SK-N-SH treated with all-trans-retinoic acid at 6 μM for 48 hours (cell line): Measurements from ENCODE around the gene HS1BP3.

ENCODE experiments used
- ARNTL ChIP-seq: fragments of 450-650 bp; formaldehyde crosslinking; IDR thresholded peaks from 2 replicates; pipeline ENCODE4 v1.5.0; 2020; ENCODE audit warnings: low read depth, mild to moderate bottlenecking, moderate library complexity, borderline replicate concordance
- GLIS3 ChIP-seq: fragments of 250-450 bp; sonication (Bioruptor Pico); IDR thresholded peaks from 2 replicates; pipeline ENCODE4 v1.5.0; 2020; ENCODE audit warnings: mild to moderate bottlenecking, moderate library complexity
- OSR1 ChIP-seq: fragments of 250-450 bp; sonication (Bioruptor Pico); IDR thresholded peaks from 2 replicates; pipeline ENCODE4 v1.8.0; 2022; ENCODE audit warnings: moderate library complexity, mild to moderate bottlenecking, inconsistent platforms
- SNAI2 ChIP-seq: fragments of 250-450 bp; sonication (Bioruptor Pico); IDR thresholded peaks from 2 replicates; pipeline ENCODE4 v1.5.0; 2020; ENCODE audit warnings: mild to moderate bottlenecking, moderate library complexity
- ZC3H10 ChIP-seq: fragments of 250-450 bp; sonication (Bioruptor Pico); IDR thresholded peaks from 2 replicates; pipeline ENCODE4 v1.5.1; 2021; ENCODE audit warnings: mild to moderate bottlenecking, moderate library complexity
- ZNF8 ChIP-seq: fragments of 450-650 bp; formaldehyde crosslinking; IDR thresholded peaks from 2 replicates; pipeline ENCODE4 v1.5.0; 2020; ENCODE audit warnings: mild to moderate bottlenecking, moderate library complexity
- TF ChIP-seq, protein P1 (sequence below): fragments of 250-450 bp; sonication (Bioruptor Pico); IDR thresholded peaks from 2 replicates; pipeline ENCODE4 v1.8.0; 2020; ENCODE audit warnings: mild to moderate bottlenecking, moderate library complexity, borderline replicate concordance
- TF ChIP-seq, protein P2 (sequence below): fragments of 250-450 bp; sonication (Bioruptor Pico); IDR thresholded peaks from 2 replicates; pipeline ENCODE4 v1.5.0; 2020; ENCODE audit warnings: mild to moderate bottlenecking, moderate library complexity

DNA sequence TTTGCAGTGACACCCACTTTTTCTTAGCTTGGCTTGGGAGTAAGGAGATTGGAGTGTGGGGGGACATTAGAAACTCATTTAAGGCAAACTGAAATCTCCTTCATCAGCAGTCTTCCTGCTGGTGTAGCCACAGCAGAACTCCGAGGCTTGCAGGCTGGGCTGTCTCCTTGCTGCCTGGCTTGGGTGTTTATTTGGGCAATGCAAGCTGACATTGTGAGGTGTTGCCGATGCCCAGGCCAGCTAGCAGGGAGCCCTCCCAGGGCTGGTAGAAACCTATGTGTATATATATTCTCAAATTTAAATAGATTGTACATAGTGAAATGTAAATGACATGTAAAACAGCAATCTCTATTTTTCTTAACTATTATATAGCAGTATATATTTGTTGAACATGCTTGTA is 27.9 kb upstream of the HS1BP3 start:
- TF ChIP-seq ZNF8, result no peak
- TF ChIP-seq ZC3H10 (CRISPR knock-in tag), result no peak
- TF ChIP-seq, protein P1, sequence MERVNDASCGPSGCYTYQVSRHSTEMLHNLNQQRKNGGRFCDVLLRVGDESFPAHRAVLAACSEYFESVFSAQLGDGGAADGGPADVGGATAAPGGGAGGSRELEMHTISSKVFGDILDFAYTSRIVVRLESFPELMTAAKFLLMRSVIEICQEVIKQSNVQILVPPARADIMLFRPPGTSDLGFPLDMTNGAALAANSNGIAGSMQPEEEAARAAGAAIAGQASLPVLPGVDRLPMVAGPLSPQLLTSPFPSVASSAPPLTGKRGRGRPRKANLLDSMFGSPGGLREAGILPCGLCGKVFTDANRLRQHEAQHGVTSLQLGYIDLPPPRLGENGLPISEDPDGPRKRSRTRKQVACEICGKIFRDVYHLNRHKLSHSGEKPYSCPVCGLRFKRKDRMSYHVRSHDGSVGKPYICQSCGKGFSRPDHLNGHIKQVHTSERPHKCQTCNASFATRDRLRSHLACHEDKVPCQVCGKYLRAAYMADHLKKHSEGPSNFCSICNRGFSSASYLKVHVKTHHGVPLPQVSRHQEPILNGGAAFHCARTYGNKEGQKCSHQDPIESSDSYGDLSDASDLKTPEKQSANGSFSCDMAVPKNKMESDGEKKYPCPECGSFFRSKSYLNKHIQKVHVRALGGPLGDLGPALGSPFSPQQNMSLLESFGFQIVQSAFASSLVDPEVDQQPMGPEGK (CRISPR knock-in tag), result no peak
- TF ChIP-seq, protein P2, sequence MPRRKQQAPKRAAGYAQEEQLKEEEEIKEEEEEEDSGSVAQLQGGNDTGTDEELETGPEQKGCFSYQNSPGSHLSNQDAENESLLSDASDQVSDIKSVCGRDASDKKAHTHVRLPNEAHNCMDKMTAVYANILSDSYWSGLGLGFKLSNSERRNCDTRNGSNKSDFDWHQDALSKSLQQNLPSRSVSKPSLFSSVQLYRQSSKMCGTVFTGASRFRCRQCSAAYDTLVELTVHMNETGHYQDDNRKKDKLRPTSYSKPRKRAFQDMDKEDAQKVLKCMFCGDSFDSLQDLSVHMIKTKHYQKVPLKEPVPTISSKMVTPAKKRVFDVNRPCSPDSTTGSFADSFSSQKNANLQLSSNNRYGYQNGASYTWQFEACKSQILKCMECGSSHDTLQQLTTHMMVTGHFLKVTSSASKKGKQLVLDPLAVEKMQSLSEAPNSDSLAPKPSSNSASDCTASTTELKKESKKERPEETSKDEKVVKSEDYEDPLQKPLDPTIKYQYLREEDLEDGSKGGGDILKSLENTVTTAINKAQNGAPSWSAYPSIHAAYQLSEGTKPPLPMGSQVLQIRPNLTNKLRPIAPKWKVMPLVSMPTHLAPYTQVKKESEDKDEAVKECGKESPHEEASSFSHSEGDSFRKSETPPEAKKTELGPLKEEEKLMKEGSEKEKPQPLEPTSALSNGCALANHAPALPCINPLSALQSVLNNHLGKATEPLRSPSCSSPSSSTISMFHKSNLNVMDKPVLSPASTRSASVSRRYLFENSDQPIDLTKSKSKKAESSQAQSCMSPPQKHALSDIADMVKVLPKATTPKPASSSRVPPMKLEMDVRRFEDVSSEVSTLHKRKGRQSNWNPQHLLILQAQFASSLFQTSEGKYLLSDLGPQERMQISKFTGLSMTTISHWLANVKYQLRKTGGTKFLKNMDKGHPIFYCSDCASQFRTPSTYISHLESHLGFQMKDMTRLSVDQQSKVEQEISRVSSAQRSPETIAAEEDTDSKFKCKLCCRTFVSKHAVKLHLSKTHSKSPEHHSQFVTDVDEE (CRISPR knock-in tag), result no peak
- TF ChIP-seq OSR1 (CRISPR knock-in tag), result no peak
- TF ChIP-seq SNAI2 (CRISPR knock-in tag), result no peak
- TF ChIP-seq ARNTL, result no peak
- no peak for TF ChIP-seq GLIS3 (CRISPR knock-in tag)
